SK-N-SH treated with all-trans-retinoic acid at 6 μM for 48 hours (cell line): ENCODE results near the gene EDARADD.

Source experiments
- ATAC-seq: fragments of 200-7000 bp; cut with Tn5 transposase; 3 replicates; pipeline ENCODE4 v1.9.1; 2020; ENCODE audit warnings: mild to moderate bottlenecking, moderate library complexity
- ARNTL ChIP-seq: fragments of 450-650 bp; formaldehyde crosslinking; IDR thresholded peaks from 2 replicates; pipeline ENCODE4 v1.5.0; 2020; ENCODE audit warnings: low read depth, mild to moderate bottlenecking, moderate library complexity, borderline replicate concordance
- CREB5 ChIP-seq: fragments of 250-450 bp; sonication (Bioruptor Pico); IDR thresholded peaks from 2 replicates; pipeline ENCODE4 v1.5.1; 2020; ENCODE audit warnings: low read depth, mild to moderate bottlenecking, moderate library complexity
- CSDC2 ChIP-seq: fragments of 250-450 bp; sonication (Bioruptor Pico); IDR thresholded peaks from 2 replicates; pipeline ENCODE4 v1.5.0; 2020; ENCODE audit warnings: mild to moderate bottlenecking, moderate library complexity
- CSRNP3 ChIP-seq: fragments of 250-450 bp; sonication (Bioruptor Pico); IDR thresholded peaks from 2 replicates; pipeline ENCODE4 v1.5.1; 2021; ENCODE audit warnings: mild to moderate bottlenecking, moderate library complexity
- ESRRG ChIP-seq: fragments of 250-450 bp; sonication (Bioruptor Pico); IDR thresholded peaks from 2 replicates; pipeline ENCODE4 v1.6.1; 2021; ENCODE audit warnings: mild to moderate bottlenecking
- GLIS3 ChIP-seq: fragments of 250-450 bp; sonication (Bioruptor Pico); IDR thresholded peaks from 2 replicates; pipeline ENCODE4 v1.5.0; 2020; ENCODE audit warnings: mild to moderate bottlenecking, moderate library complexity
- ISL1 ChIP-seq: fragments of 250-450 bp; sonication (Bioruptor Pico); IDR thresholded peaks from 2 replicates; pipeline ENCODE4 v2.1.2; 2022; ENCODE audit warnings: mild to moderate bottlenecking, moderate library complexity
- OSR1 ChIP-seq: fragments of 250-450 bp; sonication (Bioruptor Pico); IDR thresholded peaks from 2 replicates; pipeline ENCODE4 v1.8.0; 2022; ENCODE audit warnings: moderate library complexity, mild to moderate bottlenecking, inconsistent platforms
- PPARA ChIP-seq: fragments of 250-450 bp; sonication (Bioruptor Pico); IDR thresholded peaks from 2 replicates; pipeline ENCODE4 v1.5.0; 2020; ENCODE audit warnings: mild to moderate bottlenecking, borderline replicate concordance
- RARB ChIP-seq: fragments of 250-450 bp; sonication (Bioruptor Pico); IDR thresholded peaks from 2 replicates; pipeline ENCODE4 v1.8.0; 2021; ENCODE audit warnings: mild to moderate bottlenecking, moderate library complexity
- SNAI2 ChIP-seq: fragments of 250-450 bp; sonication (Bioruptor Pico); IDR thresholded peaks from 2 replicates; pipeline ENCODE4 v1.5.0; 2020; ENCODE audit warnings: mild to moderate bottlenecking, moderate library complexity
- TCF4 ChIP-seq: fragments of 250-450 bp; sonication (Bioruptor Pico); IDR thresholded peaks from 2 replicates; pipeline ENCODE4 v1.8.0; 2021; ENCODE audit warnings: mild to moderate bottlenecking, moderate library complexity, borderline replicate concordance
- TOX ChIP-seq: fragments of 250-450 bp; sonication (Bioruptor Pico); IDR thresholded peaks from 2 replicates; pipeline ENCODE4 v1.8.0; 2021; ENCODE audit warnings: mild to moderate bottlenecking, moderate library complexity, borderline replicate concordance
- TSHZ2 ChIP-seq: fragments of 250-450 bp; sonication (Bioruptor Pico); IDR thresholded peaks from 2 replicates; pipeline ENCODE4 v1.5.0; 2020; ENCODE audit warnings: mild to moderate bottlenecking, moderate library complexity
- ZC3H10 ChIP-seq: fragments of 250-450 bp; sonication (Bioruptor Pico); IDR thresholded peaks from 2 replicates; pipeline ENCODE4 v1.5.1; 2021; ENCODE audit warnings: mild to moderate bottlenecking, moderate library complexity
- ZFP3 ChIP-seq: fragments of 250-450 bp; sonication (Bioruptor Pico); IDR thresholded peaks from 2 replicates; pipeline ENCODE4 v1.5.0; 2020; ENCODE audit warnings: mild to moderate bottlenecking, moderate library complexity
- ZNF565 ChIP-seq: fragments of 450-650 bp; formaldehyde crosslinking; conservative IDR thresholded peaks from 2 replicates; pipeline ENCODE4 v1.5.0; 2020; ENCODE audit warnings: low read depth, mild to moderate bottlenecking, moderate library complexity
- ZNF70 ChIP-seq: fragments of 450-650 bp; formaldehyde crosslinking; IDR thresholded peaks from 2 replicates; pipeline ENCODE4 v1.5.0; 2020; ENCODE audit warnings: mild to moderate bottlenecking, moderate library complexity
- ZNF8 ChIP-seq: fragments of 450-650 bp; formaldehyde crosslinking; IDR thresholded peaks from 2 replicates; pipeline ENCODE4 v1.5.0; 2020; ENCODE audit warnings: mild to moderate bottlenecking, moderate library complexity
- TF ChIP-seq, protein P1 (sequence below): fragments of 250-450 bp; sonication (Bioruptor Pico); IDR thresholded peaks from 2 replicates; pipeline ENCODE4 v1.8.0; 2021; ENCODE audit warnings: low read depth, mild to moderate bottlenecking, moderate library complexity, borderline replicate concordance

Gene EDARADD

DNA sequence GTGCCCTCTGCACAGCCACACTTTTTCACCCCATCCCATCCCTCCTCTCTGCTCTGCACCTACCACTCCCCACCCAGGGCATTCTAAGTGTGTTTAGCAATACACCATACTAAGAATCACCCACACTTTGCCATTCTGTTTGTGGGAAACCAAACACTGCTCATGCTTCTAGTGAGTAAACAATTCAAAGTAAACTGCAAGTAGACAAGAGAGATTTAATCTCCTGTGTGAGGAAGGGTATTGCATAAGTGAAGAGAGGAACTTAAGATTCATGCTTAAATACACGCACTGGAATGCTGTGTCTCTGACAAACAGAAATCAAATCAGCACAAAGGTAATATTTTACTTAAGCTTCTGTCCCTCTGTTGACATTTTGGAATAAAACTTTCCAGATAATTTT, 4.8 kb upstream of the EDARADD start:
- TF ChIP-seq ARNTL (CRISPR knock-in tag) = no peak
- no peak for TF ChIP-seq OSR1
- no peak for TF ChIP-seq TSHZ2 (CRISPR knock-in tag)
- TF ChIP-seq ZNF8 (CRISPR knock-in tag) = no peak
- TF ChIP-seq TCF4 (CRISPR knock-in tag) = no peak
- TF ChIP-seq ZNF70 (CRISPR knock-in tag) = no peak
- no peak for ATAC-seq

GRCh38 chr1:236391008-236391407, 3.1 kb upstream of the EDARADD start:
- TF ChIP-seq GLIS3 (CRISPR knock-in tag) (no peak), ZNF8 (CRISPR knock-in tag) (no peak), ZNF565 (no peak), CSRNP3 (no peak), ZFP3 (CRISPR knock-in tag) (no peak), SNAI2 (CRISPR knock-in tag) (no peak), ZC3H10 (CRISPR knock-in tag) (no peak)
- ATAC-seq = no peak

DNA sequence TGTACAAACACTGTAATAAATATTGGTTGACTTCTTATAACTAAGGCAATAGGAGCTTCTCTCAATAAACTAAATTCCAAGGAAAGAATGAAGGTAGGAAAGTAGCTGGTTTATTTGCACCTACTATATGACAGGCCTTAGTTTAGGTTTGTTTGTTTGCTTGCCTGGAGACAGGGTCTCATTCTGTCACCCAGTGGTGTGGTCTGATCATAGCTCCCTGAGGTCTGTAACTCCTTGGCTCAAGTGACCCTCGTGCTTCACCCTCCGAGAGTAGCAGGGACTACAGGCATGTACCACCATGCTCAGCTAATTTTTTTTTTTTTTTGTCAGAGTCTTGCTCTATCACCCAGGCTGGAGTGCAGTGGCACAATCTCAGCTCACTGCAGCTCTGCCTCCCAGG, 1.9 kb upstream of the EDARADD start:
- no peak for ATAC-seq
- TF ChIP-seq TOX (no peak), TSHZ2 (CRISPR knock-in tag) (no peak), OSR1 (no peak), PPARA (no peak), CSDC2 (no peak), ESRRG (CRISPR knock-in tag) (no peak), SNAI2 (CRISPR knock-in tag) (no peak), TCF4 (CRISPR knock-in tag) (no peak), ZNF70 (CRISPR knock-in tag) (no peak), ARNTL (CRISPR knock-in tag) (no peak), CSRNP3 (no peak), ZFP3 (CRISPR knock-in tag) (no peak), RARB (CRISPR knock-in tag) (no peak), GLIS3 (CRISPR knock-in tag) (no peak), ISL1 (CRISPR knock-in tag) (no peak), CREB5 (CRISPR knock-in tag) (no peak), ZC3H10 (CRISPR knock-in tag) (no peak), ZNF8 (CRISPR knock-in tag) (no peak)
- TF ChIP-seq, protein P1, sequence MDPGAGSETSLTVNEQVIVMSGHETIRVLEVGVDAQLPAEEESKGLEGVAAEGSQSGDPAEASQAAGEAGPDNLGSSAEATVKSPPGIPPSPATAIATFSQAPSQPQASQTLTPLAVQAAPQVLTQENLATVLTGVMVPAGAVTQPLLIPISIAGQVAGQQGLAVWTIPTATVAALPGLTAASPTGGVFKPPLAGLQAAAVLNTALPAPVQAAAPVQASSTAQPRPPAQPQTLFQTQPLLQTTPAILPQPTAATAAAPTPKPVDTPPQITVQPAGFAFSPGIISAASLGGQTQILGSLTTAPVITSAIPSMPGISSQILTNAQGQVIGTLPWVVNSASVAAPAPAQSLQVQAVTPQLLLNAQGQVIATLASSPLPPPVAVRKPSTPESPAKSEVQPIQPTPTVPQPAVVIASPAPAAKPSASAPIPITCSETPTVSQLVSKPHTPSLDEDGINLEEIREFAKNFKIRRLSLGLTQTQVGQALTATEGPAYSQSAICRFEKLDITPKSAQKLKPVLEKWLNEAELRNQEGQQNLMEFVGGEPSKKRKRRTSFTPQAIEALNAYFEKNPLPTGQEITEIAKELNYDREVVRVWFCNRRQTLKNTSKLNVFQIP = no peak
- TF ChIP-seq, all 23 proteins: peak for 0
